GM19328 (cell line): ENCODE results near the gene VIT.
"Not testable (repeated sequence)": the region's sequence is repeated elsewhere in the genome, so short reads cannot be mapped to it uniquely, and the experiment has no call there.

Experiments used
- ATAC-seq: cut with Tn5 transposase; IDR thresholded peaks from one replicate; pipeline ENCODE4 v1.9.1; 2021; ENCODE audit warnings: mild to moderate bottlenecking, moderate library complexity; ENCODE audit not compliant: unreplicated experiment

Gene VIT

DNA sequence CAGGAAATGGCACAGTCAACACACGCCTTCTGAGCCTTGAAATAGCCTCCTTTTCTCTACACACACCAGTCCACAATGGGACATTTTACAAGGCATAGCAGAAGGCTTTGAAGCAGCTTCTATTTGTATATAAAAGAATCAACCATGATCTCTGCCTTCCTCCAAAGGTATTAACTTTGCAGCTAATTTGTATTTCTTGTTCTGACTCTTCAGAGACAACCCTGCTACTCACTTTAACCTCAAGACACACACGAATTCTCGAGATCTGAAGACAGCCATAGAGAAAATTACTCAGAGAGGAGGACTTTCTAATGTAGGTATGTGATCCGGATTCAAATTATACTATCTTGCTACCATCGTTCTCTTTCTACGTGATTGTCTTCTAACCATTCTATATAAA, 104.6 kb downstream of the VIT start:
- no peak for ATAC-seq

DNA sequence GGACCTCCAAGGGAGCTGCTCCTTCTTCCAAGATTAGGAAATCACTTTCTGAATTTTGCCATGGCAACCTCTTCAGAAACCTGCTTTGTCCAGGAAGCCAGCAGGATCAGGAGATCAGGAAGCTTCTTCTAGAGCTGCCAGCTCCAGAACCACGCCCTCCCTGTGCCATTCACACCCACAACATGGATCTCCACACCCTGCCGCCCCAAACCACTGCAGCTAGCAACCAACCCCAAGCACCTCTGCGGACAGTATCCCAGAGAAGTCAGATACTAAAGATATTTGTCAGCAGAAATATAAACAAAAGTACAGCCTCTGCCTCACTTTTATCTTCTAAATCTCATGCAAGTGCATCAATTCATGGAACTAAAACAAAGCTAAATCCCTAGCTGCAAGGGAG, 106.4 kb downstream of the VIT start:
- no peak for ATAC-seq

DNA sequence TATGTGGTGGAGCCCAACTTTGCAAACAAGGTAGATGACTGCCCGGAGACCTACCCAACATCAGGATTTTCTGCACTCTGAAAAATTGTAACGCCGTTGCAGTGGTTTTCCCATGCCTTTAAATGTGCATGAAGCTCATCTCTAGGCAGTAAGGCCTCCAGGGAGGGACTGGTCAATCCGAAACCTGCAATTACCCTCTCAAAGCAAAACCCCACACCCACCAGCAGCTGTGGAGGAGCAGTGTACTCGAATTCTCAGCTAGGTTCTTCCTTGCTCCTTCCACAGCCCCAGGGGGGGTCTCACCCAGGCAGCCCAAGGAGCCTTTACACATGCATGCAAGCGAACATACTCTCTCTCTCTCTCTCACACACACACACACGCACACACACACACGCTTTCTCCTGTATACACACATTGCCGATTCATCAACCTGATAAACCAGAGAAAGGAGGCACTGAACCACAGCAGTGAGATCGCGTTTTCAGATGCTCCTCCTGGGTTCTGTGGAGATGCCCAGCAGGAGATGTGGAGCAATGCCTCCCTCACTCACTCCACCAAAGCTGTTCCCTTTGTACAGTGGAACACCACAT, 109.2 kb downstream of the VIT start:
- ATAC-seq: no peak

DNA sequence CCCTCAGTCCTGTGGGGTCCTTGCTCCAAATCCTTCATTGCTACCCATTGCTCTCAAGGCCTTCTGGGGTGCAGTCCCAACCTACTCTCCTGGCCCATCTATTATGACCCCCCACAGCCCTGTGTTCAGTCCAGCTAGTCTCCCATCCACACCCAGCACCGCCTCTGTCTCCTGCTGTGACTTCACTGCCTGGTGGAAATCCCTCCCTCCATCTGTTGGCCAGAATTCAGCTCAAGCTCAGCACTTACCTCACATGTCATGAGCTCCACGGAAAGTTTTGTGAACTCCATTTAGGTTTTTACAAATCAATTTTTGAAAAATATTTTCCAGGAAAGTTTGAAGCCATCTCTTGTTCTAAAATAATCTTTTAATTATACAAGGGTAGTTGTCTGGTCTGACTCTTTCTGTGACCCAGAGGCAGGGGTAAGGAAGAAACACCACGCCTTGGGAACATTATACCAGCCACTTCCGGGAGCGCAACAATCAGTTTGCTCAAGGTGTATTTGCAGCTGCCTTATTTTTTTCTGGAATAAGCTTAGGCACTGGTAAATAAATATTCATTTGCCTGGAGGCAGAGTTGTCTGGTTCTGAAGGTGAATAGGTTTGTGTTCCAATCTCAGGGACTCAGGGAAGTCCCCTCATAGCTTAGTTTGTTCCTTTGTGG, 110.8 kb downstream of the VIT start:
- ATAC-seq: no peak

DNA sequence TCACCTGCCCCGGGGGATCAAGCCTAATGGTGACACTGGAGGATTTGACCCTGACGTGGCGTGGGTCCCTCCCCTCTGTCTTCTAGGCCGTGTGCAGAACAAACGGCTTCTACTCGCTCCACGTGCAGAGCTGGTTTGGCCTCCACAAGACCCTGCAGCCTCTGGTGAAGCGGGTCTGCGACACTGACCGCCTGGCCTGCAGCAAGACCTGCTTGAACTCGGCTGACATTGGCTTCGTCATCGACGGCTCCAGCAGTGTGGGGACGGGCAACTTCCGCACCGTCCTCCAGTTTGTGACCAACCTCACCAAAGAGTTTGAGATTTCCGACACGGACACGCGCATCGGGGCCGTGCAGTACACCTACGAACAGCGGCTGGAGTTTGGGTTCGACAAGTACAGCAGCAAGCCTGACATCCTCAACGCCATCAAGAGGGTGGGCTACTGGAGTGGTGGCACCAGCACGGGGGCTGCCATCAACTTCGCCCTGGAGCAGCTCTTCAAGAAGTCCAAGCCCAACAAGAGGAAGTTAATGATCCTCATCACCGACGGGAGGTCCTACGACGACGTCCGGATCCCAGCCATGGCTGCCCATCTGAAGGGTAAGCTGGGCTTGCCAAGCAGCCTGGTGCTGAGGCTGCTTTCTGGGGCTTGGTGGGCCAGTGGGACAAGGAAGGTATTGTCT, 112.0 kb downstream of the VIT start:
- no peak for ATAC-seq

DNA sequence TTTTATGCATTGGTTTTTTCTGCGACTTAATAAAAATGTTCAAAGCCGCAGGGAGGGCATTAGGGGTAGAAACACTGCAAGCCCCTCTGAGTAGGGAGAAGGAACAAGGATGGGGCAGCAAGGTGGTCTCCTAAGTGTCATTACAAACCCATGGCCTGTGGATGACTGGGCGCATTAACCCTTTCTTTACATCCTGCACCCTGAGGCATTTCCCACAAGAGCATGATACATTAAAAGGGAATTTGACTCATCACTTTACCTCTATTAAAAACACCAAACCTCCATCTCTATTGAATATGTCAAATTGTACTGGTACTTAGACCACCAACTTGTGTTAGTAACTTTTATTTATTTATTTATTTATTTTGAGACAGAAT, 112.5 kb downstream of the VIT start:
- ATAC-seq: no peak

DNA sequence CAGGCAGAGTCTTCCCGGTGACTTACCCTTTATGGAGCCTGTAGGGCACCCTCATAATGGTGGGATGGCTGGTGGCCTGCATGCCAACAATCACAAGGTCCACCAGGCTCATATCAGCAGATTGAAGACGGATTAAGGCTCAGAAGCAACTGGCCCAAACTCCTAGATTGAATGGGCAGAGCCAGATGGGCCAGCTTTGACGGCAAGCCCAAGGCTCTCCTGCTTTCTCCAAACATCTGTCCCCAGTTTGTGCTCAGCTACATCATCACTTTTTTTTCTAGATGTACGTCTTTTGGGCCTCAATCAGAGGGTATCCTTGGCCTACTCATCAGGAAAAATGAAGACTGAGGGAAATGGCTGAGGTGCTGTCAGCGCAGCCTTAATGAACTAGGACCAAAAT, 114.6 kb downstream of the VIT start:
- ATAC-seq: no peak

DNA sequence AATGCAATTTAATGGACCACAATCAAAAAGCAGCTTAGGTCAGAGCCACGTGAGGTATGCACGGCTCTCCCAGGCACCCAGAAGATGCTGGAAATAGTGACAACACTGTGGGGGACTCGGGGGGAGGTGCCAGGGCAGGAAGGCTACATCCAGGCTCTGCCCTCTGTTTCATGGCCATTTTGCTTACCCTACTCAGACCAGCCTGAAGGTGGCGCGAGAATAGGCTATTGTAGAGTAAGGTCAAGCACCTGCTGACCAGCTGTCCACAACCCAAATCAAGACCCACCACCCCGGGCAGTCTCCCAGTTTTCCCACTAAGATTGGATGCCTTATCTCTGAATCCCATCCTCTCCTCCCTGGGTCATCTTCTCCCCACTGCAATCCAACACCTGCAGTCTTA, 115.7 kb downstream of the VIT start:
- no peak for ATAC-seq

DNA sequence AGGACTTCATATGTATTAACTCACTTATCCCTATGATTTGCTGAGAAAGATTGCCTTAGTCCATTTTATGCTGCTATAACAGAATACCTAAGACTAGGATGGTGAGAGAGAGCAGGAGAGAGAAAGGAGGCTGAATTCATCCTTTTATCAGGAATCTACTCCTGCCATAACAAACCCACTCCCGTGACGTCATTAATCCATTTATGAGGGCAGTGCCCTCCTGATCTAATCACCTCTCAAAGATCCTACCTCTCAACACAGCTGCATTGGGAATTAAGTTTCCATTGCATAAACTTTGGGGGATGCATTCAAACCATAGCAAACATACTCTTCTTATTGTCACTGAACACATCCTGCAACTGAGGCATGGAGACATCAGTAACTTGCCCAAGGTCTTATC, 122.0 kb downstream of the VIT start:
- ATAC-seq: no peak

DNA sequence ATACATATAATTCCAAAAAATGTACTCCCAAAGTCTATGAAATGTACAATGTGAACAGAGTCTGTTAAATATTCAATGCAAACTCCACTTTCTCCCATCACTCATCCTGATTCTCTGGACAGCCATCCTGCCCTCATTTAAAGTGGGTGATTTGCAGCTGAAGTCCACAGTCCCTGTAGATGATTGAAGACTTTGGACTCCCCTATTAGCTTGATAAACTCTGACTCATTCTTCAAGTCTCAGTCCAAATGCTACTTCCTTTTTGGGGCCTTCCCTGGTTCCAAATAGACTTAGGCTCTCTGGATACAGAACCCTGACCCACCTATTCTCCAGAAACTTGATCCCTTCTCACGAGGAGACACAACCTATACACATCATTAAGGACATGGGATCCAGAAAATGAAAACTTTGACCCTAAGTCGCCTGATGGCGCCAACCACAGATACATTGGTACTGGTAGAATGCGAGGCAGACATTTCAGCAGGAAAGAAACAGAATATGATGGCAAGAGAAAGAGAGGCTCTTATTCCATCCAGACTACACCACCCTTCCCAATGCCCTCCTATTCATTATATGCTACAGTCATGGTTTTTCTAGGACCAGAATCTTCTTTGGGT, 122.7 kb downstream of the VIT start:
- no peak for ATAC-seq

DNA sequence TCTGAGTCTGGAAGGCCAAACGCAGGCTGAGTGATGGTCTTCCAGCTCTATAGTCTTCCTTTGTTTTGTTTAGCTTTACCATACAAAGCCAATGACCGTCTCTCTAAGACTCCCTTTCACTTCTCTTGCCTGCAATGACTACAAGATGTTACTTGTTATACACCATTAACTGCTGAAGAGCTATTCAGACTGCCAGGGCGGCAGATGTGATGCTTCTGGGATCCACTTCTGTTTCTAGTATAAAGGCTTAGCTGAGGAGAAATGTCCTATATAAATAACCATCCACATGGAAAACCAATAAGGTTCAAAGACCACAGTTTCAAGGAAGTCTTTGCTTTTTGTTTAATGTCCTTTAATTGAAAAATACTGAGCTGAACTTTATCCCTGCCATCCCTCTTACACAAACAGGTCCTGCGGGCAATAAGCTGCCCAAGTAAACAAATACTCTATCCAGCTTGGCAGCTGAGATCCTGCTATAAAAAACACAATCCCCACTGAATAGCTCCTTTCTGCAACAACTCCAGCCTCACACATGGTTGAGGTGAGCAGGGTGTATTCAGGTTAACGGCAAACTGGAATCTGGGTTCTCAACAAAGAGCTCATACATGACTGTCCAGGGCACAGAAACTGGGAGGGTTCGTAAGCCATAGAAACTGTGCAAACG, 124.6 kb downstream of the VIT start:
- no peak for ATAC-seq

DNA sequence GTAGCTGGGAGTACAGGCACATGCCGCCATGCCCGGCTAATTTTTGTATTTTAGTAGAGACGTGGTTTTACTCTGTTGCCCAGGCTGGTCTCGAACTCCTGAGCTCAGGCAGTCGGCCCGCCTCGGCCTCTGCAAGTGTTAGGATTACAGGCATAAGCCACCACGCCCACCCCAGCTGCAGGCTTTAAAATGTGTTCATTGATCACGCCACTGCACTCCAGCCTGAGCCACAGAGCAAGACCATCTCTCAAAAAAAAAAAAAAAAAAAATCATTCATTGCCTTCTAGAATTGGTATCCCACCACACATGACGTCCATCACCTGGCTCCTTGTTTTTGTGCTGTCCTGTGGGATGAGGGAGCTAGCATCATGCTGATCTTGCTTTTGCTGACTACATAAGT, 127.4 kb downstream of the VIT start:
- no peak for ATAC-seq

DNA sequence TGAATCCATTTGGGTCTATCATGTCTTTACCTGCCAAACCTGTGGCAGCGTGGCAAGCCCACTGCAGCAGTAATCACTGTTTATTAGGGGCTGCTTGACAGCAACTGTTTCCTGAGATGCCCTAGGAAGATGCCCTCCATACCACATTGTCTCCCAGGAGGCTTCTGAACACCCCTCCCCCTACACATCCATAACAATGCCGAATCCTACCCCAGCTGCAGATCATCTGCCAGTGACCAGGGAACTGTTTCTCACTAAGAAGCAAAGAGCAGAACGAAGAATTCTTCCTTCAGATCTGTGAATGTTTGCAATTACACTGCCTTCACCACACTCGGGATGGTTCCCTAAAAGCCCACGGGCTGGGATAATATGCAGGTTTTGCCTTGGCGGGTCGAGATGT, 127.8 kb downstream of the VIT start:
- no peak for ATAC-seq

DNA sequence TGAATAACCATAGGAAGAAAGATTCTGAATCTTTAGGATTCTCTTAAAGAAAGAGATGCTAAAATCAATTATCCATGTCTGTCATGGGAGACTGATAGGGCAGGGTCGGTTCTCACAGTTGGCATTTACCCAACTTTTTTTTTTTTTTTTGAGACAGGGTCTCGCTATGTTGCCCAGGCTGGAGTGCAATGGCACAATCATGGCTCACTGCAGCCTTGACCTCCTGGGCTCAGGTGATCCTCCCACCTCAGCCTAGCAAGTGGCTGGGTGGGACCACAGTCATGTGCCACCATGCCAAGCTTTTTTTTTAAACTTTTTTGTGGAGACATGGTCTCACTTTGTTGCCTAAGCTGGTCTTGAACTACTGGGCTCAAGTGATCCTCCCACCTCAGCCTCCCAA, 128.2 kb downstream of the VIT start:
- ATAC-seq: not testable (repeated sequence)

DNA sequence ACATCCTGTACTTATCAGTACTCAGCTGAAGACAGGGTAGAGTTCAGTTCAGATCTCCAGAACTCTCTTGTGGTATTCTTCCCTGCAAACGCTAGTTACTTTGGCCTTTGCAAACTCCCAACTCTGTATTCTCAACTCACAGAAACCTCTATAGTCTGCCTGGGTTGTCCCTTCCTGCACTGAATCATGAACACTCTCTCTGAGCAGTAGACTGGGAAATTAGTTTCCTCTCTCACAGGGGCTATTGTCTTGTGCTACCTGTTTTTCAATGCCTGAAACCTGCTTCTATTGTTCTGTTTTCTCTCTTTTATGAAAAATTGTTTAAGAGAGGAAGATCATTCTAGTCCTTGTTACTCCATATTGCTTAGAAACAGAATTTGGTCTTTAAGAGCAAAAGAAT, 134.7 kb downstream of the VIT start:
- ATAC-seq: no peak

DNA sequence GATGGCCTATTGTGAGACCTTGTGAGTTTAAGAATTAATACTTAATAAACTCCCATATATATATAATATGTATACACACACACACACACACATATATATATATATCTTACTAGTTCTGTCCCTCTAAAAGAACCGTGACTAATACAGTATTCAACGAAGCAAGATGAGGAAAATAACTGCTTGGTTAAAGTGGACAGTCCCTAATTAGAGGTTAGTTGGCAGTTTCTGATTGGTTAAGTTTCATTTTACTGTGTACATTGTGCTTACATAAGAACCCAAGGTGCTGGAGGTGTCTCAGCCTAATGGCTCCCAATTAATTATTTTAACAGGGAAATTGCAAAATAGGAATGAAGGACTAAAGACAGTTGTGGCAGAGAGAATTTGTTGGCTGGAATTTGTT, 137.7 kb downstream of the VIT start:
- no peak for ATAC-seq

DNA sequence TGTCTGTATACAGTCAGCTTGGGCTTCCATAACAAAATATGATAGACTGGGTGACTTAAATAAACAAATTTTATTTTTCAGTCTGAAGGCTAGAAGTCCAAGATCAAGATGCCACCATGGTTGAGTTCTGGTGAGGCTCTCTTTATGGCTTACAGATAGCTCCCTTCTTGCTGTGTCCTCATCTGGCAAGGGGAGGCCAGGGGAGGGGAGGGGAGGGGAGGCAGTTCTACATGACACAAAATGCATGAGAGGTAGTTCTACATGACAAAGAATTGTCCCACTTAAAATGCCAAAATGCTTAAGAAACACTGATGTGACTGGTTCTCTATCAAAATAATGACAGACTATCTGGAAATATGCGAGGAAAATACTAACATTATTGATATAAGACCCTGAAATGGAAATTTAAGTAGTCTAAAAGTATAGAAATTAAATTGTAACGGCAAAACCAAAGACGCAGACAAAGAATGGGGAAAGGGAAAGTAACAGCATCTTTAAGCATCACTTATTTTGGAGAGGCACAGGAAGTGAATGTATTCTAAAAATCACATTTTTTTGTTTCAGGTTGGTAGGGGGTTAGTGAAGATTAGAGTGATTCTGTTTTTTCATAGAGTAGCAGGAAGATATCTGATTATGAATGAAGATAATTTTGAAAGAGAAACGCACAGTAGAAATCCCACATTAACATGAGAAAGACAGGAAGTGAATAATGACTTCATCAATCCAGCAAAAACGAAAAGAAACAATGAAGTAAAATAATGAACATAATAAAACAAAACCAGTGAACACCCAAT, 138.4 kb downstream of the VIT start:
- ATAC-seq: no peak

DNA sequence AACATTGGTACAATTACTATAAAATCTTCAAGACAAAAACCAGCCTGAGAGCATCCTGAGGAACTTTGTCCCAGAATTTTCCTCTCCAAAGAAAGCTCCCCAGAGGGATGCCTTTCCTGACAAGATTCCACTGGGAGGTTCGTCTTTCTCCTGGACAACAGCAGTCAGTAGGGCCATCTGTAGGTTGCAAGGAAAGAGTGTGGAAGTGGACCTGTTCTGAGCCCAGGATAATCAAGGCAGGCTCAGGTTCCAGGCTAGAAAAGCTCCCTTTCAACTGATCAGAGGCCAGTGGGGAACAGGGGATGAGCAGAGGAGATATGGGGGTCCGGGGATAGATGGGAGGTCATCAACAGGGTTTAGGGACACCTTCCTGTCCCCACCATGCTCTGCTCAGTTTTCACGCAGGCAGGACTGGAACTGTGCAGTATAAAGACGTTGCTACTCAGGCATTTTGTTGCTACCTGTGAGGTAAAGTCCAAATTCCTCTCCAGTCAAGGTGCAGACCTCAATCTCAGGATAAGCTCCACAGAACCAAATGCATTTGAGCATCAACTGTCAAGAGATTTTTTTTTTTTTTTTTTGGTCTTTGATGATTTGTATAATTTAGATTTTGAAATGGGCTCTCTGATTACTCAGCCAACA, 143.6 kb downstream of the VIT start:
- ATAC-seq: no peak

DNA sequence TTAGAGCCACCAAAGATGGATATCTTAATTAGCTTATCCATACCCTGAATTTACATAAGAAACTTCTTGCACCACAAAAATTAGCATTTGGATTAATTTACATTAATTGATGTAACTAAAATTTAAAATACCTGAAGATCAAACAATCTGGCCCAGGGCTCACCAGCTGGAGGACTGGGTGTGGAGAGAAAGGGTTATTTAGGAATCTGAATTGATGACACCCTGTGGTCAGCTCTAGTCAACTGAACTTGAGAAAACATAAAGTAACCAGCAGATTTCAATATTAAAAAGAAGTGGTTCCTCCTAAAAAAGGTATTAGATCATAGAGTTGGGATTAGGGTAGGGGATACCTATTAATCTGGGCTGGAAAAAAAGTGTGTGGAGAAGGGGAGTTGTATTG, 147.3 kb downstream of the VIT start:
- ATAC-seq: no peak

DNA sequence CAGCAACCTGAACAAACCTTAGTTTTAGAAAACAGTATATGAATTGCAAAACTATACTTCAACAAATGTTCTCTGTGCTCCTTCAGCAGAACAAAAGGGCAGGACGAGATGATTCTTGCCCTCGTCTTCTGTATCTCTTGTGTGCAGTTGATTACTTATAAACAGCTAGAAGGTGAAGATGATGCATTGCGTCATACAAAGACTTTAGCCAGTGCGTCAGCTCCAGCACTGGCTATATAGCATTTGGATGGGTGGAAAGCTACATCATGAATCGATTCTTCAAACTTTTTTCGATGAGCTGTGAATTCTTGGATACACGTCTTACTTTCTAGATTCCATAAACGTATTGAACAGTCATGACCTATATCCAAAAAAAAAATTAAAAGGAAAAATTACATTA, 152.8 kb downstream of the VIT start:
- ATAC-seq: no peak
